ENCODE results near the gene SLC24A3.

SLC24A3 gene

DNA sequence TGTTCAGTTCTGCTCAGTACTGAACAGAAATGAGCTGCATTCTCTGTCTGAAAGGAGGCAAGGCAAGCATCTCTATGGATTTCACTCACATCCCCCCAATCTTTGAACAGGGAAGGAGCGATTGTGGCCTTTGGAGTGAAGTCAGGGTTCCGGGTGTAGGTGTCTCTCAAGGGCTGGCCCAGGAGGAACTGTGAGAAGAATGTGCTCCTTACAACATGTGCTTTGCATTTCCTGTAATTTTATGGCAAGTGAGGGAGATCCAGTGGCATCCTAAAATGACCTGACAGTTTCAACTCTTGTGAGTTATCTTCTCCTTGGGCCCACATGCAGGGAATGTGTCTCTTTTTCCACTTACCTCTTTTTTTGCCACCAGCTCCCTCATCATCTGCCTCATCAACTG lies 482.6 kb downstream of the SLC24A3 start:
- no peak for DNase-seq

DNA sequence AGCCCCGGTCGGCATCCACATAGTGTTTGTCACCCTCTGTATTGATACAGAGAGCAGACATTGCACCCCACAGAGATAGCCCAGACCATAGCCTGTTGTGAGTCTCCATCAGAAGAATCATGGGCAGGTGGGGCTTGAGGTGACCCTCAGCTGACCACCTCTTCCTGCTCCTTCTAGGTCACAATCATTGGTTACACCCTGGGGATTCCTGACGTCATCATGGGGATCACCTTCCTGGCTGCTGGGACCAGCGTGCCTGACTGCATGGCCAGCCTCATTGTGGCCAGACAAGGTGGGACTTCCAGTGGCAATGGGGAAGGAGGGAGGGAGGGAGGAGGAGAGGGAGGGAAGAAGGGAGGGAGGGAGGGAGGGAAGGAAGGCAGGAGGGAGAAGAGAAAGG lies 484.2 kb downstream of the SLC24A3 start:
- DNase-seq = no peak

- DNase-seq = no peak
These were observed 485.0 kb downstream of the SLC24A3 start for GRCh38 chr20:19697415-19697814.

GRCh38 chr20:19699180-19699971 lies 486.9 kb downstream of the SLC24A3 start:
- no peak for DNase-seq

DNA sequence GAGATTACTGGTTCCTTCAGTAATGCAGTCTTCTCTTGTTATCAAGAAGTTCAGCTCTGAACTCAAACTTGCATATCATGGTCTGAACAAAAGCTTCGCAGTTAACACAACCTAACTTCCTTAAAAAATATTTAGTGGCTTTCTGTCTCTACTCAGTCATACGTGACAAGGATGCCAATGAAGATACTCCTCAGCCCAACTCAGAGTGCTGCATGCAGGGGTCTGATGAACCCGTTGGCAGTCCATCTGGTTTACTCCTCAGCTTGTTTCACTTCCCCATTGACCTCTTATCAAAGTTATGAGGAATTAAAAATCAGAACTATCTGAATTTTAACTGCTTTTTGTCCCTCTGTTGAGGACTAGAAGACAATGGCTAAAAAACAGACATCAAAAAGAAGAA lies 489.0 kb downstream of the SLC24A3 start:
- no peak for DNase-seq

DNA sequence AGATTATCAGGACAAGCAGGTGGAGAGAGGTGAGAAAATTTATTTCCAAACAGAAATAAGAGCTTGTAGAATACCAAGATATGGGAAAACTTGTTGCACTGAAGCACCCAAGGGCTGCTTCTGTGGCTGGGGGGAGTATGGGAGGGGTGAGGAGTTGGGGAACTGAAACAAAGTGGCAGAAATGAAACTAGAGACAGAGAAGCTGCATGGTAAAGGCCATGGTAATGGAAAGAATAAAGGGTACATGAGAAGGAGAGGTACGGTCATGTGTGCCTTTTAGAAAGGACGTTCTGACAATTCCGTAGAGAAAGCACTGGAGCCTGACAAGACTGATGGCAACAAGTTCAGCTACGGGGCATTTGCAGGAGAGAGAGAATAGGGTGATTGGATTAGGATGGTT lies 494.0 kb downstream of the SLC24A3 start:
- no peak for DNase-seq

DNA sequence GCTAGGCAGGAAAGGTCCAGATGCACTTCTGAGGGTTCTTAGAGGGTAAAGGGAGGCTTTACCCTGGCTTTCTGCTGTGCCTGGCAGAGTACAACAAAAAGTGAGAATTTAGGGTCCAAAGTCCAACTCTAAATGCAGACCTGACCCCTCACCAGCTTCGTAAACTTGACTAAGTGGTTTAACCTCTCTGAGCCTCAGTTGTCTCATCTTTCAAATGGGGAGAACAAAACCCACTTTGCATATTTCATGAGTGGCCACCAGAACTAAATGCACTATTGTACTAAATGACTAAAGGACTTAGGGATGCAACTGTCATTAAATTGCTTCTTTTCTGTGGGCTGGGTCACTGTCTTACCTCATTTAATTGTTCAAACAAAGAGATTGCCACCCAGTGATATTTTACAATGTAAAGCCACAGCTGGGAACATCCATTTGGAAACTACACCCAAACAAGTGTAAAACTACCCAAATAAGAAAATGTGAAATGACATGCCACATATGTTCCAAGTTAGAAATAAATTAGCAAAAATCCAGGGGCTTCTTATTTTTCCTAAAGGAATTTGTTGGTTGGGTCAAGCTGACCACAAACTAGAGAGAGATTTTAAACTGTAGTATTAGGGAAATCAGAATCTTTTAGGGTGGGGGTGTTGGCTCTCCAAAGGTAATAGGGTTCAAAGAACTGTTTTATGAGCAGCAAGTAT lies 497.3 kb downstream of the SLC24A3 start:
- DNase-seq = no peak

- no peak for DNase-seq
These were observed 498.1 kb downstream of the SLC24A3 start for GRCh38 chr20:19710336-19711120.

DNA sequence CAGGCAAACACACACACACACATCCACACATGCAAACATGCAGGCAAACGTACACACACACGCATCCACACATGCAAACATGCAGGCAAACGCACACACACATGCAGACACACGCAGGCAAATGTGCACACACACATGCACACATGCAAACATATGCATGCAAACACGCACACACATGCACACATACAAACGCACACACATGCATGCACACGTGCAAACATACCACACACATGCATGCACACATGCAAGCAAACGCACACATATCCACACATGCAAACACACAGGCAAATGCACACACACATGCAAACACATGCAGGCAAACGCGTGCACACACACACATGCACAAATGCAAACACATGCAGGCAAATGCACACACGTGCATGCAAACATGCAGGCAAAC lies 498.7 kb downstream of the SLC24A3 start:
- DNase-seq = no peak

- no peak for DNase-seq
These were observed 500.3 kb downstream of the SLC24A3 start for GRCh38 chr20:19712721-19713260.

- no peak for DNase-seq
These were observed 501.6 kb downstream of the SLC24A3 start for GRCh38 chr20:19713822-19714578.

DNA sequence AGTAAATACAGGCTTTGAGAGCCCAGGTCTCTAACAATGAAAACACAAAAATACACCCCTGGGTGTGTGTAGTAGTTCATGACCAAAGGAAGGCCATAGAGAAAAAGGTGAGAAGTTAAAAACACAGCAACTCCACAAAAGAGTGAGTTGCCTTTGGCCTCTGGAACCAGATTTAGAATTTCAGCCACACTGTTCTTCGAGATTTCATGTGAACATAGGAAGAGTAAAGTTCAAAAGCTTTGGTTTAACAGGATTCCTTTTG lies 502.1 kb downstream of the SLC24A3 start:
- no peak for DNase-seq

DNA sequence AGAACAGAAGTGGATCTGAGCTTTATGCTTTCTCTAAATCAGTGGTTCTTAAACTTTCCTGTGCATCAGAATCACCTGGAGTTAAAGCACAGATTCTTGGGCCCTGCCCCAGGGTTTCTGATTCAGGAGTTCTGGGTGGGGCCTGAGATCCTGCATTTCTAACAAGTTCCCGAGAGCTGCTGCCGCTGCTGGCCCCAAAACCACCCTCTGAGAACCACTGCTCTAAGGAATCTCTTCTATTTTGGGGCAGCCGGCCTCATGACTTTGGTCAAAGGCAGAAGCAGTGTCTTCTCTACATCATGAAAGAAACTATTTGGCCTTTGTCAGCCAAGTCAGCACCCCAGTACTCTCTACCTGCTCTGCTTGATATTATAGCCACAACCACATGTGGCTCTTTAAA lies 503.5 kb downstream of the SLC24A3 start:
- DNase-seq = no peak

DNA sequence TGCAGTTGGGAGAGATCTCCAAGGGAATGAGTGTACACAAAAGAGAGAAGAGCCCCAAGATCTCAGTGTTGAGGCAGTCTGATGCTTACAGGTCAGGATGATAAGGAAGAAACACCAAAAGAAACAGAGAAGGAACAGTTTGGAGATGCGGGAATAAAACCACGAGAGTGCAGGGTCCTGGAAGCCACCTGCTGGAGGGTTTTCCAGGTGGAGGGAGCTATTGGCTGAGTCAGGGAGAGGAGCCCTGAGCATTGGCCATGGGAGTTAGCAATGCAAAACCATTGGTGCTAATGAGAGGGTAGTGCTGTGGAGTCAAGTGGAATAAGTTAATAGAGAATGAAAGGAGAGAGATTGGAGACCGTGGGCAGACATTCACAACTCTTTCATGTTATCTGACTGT lies 506.4 kb downstream of the SLC24A3 start:
- DNase-seq = no peak

- DNase-seq = no peak
These were observed 508.5 kb downstream of the SLC24A3 start for GRCh38 chr20:19720991-19721390.

GRCh38 chr20:19723051-19723450 lies 510.6 kb downstream of the SLC24A3 start:
- DNase-seq = no peak

GRCh38 chr20:19723813-19724430 lies 511.5 kb downstream of the SLC24A3 start:
- DNase-seq = no peak

GRCh38 chr20:19725373-19725772 lies 512.9 kb downstream of the SLC24A3 start:
- no peak for DNase-seq

- DNase-seq = no peak
These were observed 513.5 kb downstream of the SLC24A3 start for GRCh38 chr20:19725814-19726525.

GRCh38 chr20:19727251-19727847 lies 514.9 kb downstream of the SLC24A3 start:
- no peak for DNase-seq

DNA sequence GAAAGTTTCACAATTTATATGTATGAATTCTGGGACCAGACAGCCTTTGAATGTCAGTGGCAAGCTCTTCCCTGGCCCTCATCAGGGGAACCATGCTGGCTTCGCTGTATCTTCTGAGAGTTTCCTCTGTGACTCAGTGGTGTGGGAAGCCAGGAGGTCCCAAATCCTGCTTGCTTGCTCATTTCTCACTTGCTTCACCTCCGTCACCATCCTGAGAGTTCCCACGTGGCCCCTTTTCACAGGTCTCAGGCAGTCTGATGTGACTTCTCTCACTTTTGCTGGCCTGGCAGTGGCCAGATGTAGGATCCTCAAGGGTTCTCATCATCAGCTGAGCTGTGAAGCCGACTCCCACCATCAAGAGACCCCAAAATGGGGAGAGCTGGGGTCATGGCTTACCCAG lies 517.2 kb downstream of the SLC24A3 start:
- no peak for DNase-seq

Data from NCI-H1930 (cell line).